ENCODE results near the gene SHISA5.
"Not testable (repeated sequence)": the region's sequence is repeated elsewhere in the genome, so short reads cannot be mapped to it uniquely, and the experiment has no call there.

The SHISA5 gene, protein sequence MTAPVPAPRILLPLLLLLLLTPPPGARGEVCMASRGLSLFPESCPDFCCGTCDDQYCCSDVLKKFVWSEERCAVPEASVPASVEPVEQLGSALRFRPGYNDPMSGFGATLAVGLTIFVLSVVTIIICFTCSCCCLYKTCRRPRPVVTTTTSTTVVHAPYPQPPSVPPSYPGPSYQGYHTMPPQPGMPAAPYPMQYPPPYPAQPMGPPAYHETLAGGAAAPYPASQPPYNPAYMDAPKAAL

GRCh38 chr3:48504051-48504946, at the start of gene SHISA5:
Gene SHISA5, minus strand, starts transcription at chr3:48504174. Its CDS starts 80 bp downstream, at chr3:48504094.
- DNase-seq (ENCODE audit: low read depth), result peak; percentile 80

DNA sequence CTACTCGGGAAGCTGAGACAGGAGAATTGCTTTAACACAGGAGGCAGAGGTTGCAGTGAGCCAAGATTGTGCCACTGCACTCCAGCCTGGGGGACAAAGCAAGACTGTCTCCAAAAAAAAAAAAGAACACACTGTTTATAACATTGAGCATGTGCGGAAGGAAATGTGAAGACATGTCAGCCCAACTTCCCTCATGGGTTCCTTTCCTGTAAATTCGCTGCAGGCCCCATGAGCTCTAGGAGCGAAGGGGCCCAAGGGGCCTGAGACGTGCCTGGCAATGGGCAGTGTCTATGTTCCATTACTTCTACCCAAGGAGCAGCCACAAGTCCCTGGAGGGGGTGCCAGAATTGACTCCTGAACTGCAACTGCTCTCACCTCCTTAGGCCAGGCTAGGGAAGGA, 49.4 kb upstream of the SHISA5 start:
- no peak for DNase-seq (ENCODE audit: low read depth)

GRCh38 chr3:48552111-48552951, 48.4 kb upstream of the SHISA5 start:
- DNase-seq (ENCODE audit: low read depth), result no peak

DNA sequence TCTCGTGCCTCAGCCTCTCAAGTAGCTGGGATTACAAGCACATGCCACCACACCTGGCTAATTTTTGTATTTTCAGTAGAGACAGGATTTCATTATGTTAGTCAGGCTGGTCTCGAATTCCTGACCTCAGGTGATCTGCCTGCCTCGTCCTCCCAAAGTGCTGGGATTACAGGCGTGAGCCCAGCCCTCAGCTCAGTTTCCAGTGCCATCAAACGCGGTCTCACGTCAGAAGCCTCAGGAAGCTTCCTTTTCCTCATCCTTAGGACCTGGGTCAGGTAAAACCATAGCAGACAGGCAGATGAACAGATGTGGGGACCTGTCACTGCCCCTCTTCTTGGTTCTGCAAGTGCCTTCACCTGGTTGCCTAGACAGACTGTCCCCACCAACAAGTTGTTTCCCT, 47.7 kb upstream of the SHISA5 start:
- not testable (repeated sequence) for DNase-seq (ENCODE audit: low read depth)

DNA sequence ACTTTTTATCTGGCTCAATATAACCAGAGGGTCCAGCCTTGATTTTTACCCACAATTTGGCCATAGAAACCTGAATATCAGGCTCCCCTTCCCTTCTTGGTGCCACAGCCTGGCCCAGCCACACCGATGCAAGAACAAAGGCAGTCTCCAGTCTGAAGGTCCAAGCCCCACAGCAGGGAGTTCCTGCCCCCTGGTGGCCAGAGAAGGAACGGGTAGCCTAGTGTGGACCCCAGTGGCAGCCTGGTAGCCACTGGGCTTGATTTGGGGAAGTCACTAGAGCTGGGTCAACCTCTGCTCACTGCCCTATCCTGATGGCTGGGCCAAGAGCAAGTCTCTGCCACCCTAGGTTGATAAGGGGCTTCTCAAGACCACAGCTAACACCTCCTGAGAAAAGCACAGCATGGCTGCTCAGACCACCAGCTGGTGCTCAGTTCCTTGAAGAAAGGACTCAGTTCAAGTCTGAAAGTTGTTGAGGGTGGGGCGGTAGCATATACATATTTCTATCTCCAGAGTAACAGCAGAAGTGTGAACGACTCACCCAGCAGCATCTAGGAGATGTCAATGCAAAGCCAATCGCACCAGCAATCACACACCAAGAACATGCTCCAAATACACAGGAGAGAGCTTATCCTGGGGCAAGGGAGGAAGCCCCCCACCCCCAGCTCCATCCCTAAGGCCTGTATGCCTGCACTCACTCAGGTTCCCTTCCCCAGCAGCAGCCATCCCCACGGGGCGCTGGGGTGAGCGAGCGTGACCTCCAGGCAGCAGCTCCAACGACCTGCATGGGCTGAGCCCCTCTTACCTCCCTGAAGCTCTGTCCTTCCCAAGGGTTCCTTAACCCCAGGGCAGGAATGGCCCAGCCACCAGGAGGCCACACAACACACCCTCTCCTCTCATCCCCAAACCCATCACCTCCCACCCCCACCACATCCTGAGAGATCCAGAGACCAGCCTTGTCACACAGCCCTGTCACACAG, 45.0 kb upstream of the SHISA5 start:
- peak; percentile 79 for DNase-seq (ENCODE audit: low read depth)

DNA sequence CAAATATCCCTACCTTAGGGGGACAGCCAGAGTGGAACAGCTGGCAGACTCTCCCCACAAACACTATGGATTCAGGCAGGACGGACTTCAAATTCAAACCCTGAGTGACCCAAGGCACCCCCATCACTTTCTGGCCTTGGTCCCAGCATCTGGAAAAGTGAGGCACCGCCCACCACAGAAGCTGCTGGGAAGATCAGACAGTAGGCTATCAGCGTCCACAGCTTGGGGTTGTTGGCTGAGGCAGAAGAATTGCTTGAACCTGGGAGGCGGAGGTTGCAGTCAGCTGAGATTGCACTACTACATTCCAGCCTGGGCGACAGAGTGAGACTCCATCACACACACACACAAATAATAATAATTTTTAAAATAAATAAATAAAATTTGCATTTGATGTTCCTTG, 44.2 kb upstream of the SHISA5 start:
- no peak for DNase-seq (ENCODE audit: low read depth)

DNA sequence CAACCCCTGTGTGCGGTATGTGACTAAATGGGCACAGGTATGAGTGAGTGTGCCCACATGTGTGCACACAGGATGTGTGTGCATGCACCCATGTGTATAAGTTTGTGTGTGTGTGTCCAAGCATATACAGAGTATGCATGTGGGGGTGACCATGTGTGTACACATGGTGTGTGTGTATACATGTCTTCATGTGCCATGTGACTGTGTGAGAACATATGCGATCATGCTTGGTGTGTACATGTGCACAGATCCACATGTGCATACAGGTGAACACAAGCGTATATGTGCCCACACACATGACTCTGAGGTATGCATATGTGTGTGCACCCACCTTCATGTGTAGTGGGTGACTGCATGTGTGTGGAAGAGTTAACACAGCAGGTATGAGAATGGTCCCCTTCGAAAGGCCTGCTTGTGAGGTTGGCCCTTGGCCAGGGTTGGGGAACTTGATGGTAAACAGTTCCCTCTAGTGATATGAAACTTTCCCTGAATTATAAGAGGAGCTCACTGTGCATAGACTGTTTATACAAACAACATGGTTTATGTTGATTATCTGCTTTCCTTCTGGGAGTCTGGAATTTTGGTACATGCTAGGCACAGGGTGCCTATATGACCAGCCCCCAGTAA, 42.3 kb upstream of the SHISA5 start:
- no peak for DNase-seq (ENCODE audit: low read depth)

- DNase-seq (ENCODE audit: low read depth), result no peak
Observed at GRCh38 chr3:48544141-48544540, 40.2 kb upstream of the SHISA5 start.

GRCh38 chr3:48543271-48543866, 39.4 kb upstream of the SHISA5 start:
- peak; percentile 26 for DNase-seq (ENCODE audit: low read depth)

- DNase-seq (ENCODE audit: low read depth), result no peak
Observed at GRCh38 chr3:48538451-48538850, 34.5 kb upstream of the SHISA5 start.

- no peak for DNase-seq (ENCODE audit: low read depth)
Observed at GRCh38 chr3:48536785-48537184, 32.8 kb upstream of the SHISA5 start.

DNA sequence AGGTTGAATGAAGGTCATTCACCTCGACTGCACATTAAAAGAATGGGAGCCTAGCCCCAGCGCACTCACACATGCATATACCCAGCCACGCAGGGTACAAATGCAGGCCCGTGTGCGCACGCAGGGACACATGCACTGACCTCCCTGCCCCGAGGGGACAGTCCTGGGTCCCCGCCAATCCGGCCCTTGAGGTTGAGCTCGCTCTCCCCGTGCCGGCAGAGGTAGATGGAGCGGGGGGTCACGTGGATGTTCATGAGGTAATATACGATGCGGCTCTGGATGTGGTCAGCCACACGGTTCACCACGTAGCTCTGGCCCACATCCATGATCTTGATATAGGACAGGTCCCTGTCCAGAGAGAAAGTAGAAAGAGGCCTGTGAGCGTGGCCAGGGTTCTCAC, 32.1 kb upstream of the SHISA5 start:
- no peak for DNase-seq (ENCODE audit: low read depth)

GRCh38 chr3:48535578-48535977, 31.6 kb upstream of the SHISA5 start:
- no peak for DNase-seq (ENCODE audit: low read depth)

DNA sequence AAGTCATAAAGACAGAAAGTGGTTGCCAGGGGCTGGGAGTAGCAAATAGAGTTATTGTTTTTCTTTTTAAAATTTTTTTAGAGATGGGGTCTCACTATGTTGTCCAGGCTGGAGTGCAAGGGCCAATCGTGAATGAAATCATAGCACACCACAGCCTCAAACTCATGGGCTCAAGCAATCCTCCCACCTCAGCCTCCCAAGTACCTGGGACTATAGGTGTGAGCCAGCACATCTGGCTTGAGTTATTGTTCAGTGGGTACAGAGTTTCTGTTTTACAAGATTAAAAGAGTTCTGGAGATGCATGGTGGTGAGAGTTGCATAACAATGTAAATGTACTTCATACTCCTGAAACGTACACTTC, 29.0 kb upstream of the SHISA5 start:
- DNase-seq (ENCODE audit: low read depth), result no peak

DNA sequence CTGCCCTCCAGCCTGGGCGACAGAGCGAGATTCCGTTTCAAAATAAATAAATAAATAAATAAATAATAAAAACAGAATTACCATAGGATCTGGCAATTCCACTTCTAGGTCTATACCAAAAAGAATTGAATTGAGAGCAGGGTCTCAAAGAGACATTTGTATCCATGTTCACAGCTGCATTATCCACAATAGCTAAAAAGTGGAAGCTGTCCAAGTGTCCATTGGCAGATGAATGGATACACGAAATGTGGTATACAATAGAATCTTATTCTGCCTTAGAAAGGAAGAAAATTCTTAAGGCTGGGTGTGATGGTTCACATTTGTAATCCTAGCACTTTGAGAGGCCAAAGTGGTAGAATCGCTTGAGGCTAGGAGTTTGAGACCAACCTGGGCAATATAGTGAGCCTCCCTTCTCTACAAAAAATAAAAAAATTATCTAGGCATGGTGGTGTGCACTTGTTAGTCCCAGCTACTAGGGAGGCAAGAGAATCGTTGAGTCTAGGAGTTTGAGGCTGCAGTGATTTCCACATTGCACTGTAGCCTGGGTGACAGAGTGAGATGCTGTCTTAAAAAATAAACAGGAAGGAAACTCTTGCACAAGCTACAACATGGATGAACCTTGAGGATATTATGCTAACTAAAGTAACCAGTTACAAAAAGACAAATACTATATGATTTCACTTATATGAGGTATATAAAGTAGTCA, 28.4 kb upstream of the SHISA5 start:
- no peak for DNase-seq (ENCODE audit: low read depth)

DNA sequence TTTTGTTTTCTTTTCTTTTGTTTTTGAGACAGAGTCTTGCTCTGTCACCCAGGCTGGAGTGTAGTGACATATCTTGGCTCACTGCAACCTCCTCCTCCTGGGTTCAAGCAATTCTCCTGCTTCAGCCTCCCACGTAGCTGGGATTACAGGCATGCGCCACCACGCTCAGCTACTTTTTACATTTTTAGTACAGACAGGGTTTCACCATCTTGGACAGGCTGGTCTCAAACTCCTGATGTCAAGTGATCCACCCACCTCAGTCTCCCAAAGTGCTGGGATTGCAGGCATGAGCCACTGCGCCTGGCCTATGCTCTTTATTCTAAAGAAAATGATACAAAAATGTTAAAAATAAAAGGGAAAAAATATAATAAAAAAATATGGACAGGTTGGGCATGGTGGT, 26.7 kb upstream of the SHISA5 start:
- DNase-seq (ENCODE audit: low read depth), result not testable (repeated sequence)

DNA sequence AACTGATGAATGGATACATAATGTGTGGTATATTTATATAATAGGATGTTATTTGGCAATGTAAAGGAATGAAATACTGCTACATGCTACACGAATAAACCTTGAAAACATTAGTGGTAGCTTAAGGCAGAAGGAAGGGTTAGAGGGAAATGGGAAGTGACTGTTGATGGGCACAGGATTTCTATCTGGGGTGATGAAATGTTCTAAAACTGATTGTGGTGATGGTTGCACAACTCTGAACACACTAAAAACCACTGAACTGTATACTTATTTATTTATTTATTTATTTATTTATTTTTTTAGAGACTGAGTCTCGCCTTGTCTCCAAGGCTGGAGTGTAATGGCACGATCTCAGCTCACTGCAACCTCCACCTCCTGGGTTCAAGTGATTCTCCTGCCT, 24.8 kb upstream of the SHISA5 start:
- DNase-seq (ENCODE audit: low read depth), result no peak

- DNase-seq (ENCODE audit: low read depth), result no peak
Observed at GRCh38 chr3:48528048-48528447, 24.1 kb upstream of the SHISA5 start.

DNA sequence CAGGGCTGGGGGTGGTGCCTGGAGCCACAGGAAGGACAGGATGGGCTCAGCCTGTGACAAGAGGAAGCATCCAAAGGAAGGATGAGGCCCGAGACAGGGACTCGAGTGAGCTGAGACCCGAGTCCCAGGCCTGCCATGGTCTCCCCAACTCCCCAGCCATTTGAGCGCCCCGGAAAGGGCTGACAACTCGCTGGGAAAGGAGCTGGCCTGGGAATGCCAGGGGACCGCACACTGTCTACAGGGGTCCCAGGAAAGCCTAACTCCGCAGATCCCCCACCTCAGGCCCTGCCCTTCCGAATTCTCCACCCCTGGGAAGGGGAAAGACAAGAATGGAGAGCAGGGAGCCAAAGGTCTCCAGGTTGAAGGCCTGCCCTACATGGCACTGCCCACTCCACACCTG, 21.0 kb upstream of the SHISA5 start:
- no peak for DNase-seq (ENCODE audit: low read depth)

DNA sequence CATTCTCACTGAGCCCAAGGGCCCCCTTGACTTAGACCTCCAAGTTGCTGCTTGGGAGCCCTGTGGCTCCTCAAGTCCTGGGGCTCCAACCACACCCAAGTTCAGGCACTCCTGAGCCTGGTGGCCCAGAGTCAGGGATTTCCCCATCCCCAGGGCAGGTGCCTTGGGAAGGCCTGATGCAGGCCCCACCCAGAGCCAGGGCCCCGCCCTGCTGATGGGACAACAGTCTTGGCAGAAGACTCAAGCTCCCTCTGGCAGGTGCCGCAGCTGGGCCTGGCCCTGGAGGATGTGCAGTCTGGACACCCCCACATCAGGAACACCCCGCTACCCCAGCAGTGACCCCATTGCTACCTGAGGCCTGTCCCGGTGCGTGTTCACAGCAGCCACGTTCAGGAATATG, 17.7 kb upstream of the SHISA5 start:
- DNase-seq (ENCODE audit: low read depth), result no peak
